NCI-H187 treated with DMSO at 0.1 percent for 48 hours (cell line): ENCODE results near the gene VEGFB.

Experiments used
- DNase-seq: peaks from one replicate; lab custom pipeline; 2025; lab: John Stamatoyannopoulos, UW

VEGFB gene

GRCh38 chr11:64284048-64284961, 49.9 kb downstream of the VEGFB start, which contains the start of gene BAD:
TSS of gene BAD (minus strand) at chr11:64284665. CDS start at chr11:64284368, 297 bp downstream.
- peak; percentile 78 for DNase-seq

- no peak for DNase-seq
These were observed 50.8 kb downstream of the VEGFB start, which contains the start of gene GPR137 for GRCh38 chr11:64284962-64285884. TSS of gene GPR137 (plus strand) at chr11:64285848. CDS start at chr11:64286525, 677 bp downstream.

- no peak for DNase-seq
These were observed 51.8 kb downstream of the VEGFB start for GRCh38 chr11:64285885-64286800.

- no peak for DNase-seq
These were observed 52.4 kb downstream of the VEGFB start for GRCh38 chr11:64286801-64287159.

GRCh38 chr11:64287676-64288352, 53.4 kb downstream of the VEGFB start:
- no peak for DNase-seq

- no peak for DNase-seq
These were observed 54.0 kb downstream of the VEGFB start for GRCh38 chr11:64288353-64288750.
